ENCODE results near the gene LIN7A.

DNA sequence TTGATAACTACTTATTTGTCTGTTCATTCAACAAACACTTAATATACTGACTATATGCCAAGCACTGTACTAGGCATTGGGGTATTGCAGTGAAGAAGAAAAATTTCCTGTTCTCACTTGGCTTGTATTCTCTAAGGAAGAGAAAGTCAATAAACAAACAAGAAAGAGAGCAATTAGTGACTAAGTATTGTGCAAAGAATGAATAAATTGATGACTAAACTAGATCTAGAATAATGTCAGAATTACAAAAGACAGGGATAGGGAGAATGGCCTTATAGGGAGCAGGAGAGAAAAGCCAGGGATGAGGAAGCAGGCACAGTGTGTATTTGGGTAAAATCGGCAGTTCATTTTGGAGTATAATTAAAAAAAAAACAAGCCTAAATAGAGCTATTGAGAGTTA is 4.2 kb upstream of the LIN7A start:
- TF ChIP-seq POLR2A (IDR thresholded peaks at IDR 0.05) = no peak
- TF ChIP-seq, protein P1, sequence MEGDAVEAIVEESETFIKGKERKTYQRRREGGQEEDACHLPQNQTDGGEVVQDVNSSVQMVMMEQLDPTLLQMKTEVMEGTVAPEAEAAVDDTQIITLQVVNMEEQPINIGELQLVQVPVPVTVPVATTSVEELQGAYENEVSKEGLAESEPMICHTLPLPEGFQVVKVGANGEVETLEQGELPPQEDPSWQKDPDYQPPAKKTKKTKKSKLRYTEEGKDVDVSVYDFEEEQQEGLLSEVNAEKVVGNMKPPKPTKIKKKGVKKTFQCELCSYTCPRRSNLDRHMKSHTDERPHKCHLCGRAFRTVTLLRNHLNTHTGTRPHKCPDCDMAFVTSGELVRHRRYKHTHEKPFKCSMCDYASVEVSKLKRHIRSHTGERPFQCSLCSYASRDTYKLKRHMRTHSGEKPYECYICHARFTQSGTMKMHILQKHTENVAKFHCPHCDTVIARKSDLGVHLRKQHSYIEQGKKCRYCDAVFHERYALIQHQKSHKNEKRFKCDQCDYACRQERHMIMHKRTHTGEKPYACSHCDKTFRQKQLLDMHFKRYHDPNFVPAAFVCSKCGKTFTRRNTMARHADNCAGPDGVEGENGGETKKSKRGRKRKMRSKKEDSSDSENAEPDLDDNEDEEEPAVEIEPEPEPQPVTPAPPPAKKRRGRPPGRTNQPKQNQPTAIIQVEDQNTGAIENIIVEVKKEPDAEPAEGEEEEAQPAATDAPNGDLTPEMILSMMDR (IDR thresholded peaks at IDR 0.05) = no peak
